RWPE1 (cell line): ENCODE data around the gene LZTR1.
"Not testable (repeated sequence)": the region's sequence is repeated elsewhere in the genome, so short reads cannot be mapped to it uniquely, and the experiment has no call there.

Source experiments
- CTCF ChIA-PET: fragments of 350-600 bp; sonication (Branson Sonifier 250); formaldehyde crosslinking; extraction: SDS; loops from one replicate; lab custom pipeline; 2021; lab: Yijun Ruan, JAX
- POLR2A ChIA-PET: fragments of 400-600 bp; formaldehyde crosslinking; extraction: SDS; loops from one replicate; lab custom pipeline; 2020; ENCODE audit warnings: antibody characterized with exemption; ENCODE audit not compliant: low non-redundant PET; lab: Yijun Ruan, JAX
- DNase-seq: peaks from one replicate; pipeline ENCODE4 v3.0.0; 2012; ENCODE audit warnings: low spot score
- H3K27ac ChIP-seq: fragments of 450-650 bp; 2 replicates; pipeline ENCODE4 v1.5.1; 2017
- CTCF ChIP-seq: fragments of 450-650 bp; conservative IDR thresholded peaks from 2 replicates; pipeline ENCODE4 v1.5.1; 2017; ENCODE audit warnings: low read depth, mild to moderate bottlenecking

The LZTR1 gene

GRCh38 chr22:20965888-20966855, 15.9 kb upstream of the LZTR1 start:
- H3K27ac ChIP-seq = no peak overlapping the region
- no peak for DNase-seq
- ChIA-PET POLR2A (no interaction called here), CTCF (interaction anchor here (0.5 kb wide), 1 partner anchor 478 kb away, joined by 3 read pairs; no protein-coding TSS in a partner anchor)
- no peak for TF ChIP-seq CTCF

GRCh38 chr22:20966883-20967696, 15.0 kb upstream of the LZTR1 start, which contains the start of gene AIFM3:
Gene AIFM3, plus strand, starts transcription at chr22:20967255. Its CDS starts 690 bp downstream, at chr22:20967945.
- TF ChIP-seq CTCF = no peak
- CTCF ChIA-PET = interaction anchor here (0.5 kb wide), 1 partner anchor 477 kb away, joined by 3 read pairs; no protein-coding TSS in a partner anchor
- no peak within 1 kb of the TSS; the same call in 1 of the 2 replicates for H3K27ac ChIP-seq
- POLR2A ChIA-PET = no interaction called here
- no peak for DNase-seq

GRCh38 chr22:20967697-20968211, 14.3 kb upstream of the LZTR1 start:
- H3K27ac ChIP-seq = no peak overlapping the region
- no peak for TF ChIP-seq CTCF
- CTCF ChIA-PET = no interaction called here
- no peak for DNase-seq
- POLR2A ChIA-PET = no interaction called here

GRCh38 chr22:20968281-20968977, 13.7 kb upstream of the LZTR1 start:
- TF ChIP-seq CTCF = no peak
- ChIA-PET POLR2A (no interaction called here), CTCF (no interaction called here)
- no peak for DNase-seq
- H3K27ac ChIP-seq = peak overlapping the region; percentile 26

GRCh38 chr22:20970939-20971657, 11.0 kb upstream of the LZTR1 start:
- no peak for DNase-seq
- no peak overlapping the region for H3K27ac ChIP-seq
- TF ChIP-seq CTCF = no peak
- CTCF ChIA-PET = no interaction called here
- POLR2A ChIA-PET = interaction anchor here (0.5 kb wide), 1 partner anchor 109 kb away, joined by 4 read pairs; no protein-coding TSS in a partner anchor

GRCh38 chr22:20972014-20972694, 9.9 kb upstream of the LZTR1 start:
- CTCF ChIA-PET = interaction anchor here (0.6 to 1.9 kb wide), 3 partner anchors 10 to 226 kb away, joined by 3 to 6 read pairs (median 3); no protein-coding TSS in a partner anchor
- H3K27ac ChIP-seq, DNase-seq, POLR2A ChIA-PET: not testable (repeated sequence)
